A549 (cell line): Measurements from ENCODE around the gene ITGB8.

ENCODE experiments used
- CTCF ChIP-seq: fragments of >200 bp; sonication (Bioruptor Twin); formaldehyde crosslinking; IDR thresholded peaks from 3 replicates; pipeline ENCODE4 v1.5.1; 2016
- POLR2A ChIP-seq: IDR thresholded peaks from 2 replicates; pipeline ENCODE4 v1.6.1; 2012; ENCODE audit warnings: mild to moderate bottlenecking, low read length
- ZNF302 ChIP-seq: fragments of 250-450 bp; sonication (Bioruptor Pico); IDR thresholded peaks from 2 replicates; pipeline ENCODE4 v1.9.0; 2021; ENCODE audit warnings: inconsistent platforms, mild to moderate bottlenecking, moderate library complexity

- TF ChIP-seq ZNF302 (CRISPR knock-in tag) (no peak), CTCF (no peak), POLR2A (no peak)
Observed at GRCh38 chr7:20432071-20432470, 101.4 kb downstream of the ITGB8 start.
